Measurements from ENCODE around the gene UQCR11.

GRCh38 chr19:1577090-1577928 is 28.0 kb downstream of the UQCR11 start:
- no peak for TF ChIP-seq CTCF (IDR thresholded peaks at IDR 0.05)
- no peak for TF ChIP-seq POLR2A (IDR thresholded peaks at IDR 0.05)

Measured in body of pancreas (tissue), 4 donors.